Measurements from ENCODE around the gene DPH6.

- TF ChIP-seq, protein P1, sequence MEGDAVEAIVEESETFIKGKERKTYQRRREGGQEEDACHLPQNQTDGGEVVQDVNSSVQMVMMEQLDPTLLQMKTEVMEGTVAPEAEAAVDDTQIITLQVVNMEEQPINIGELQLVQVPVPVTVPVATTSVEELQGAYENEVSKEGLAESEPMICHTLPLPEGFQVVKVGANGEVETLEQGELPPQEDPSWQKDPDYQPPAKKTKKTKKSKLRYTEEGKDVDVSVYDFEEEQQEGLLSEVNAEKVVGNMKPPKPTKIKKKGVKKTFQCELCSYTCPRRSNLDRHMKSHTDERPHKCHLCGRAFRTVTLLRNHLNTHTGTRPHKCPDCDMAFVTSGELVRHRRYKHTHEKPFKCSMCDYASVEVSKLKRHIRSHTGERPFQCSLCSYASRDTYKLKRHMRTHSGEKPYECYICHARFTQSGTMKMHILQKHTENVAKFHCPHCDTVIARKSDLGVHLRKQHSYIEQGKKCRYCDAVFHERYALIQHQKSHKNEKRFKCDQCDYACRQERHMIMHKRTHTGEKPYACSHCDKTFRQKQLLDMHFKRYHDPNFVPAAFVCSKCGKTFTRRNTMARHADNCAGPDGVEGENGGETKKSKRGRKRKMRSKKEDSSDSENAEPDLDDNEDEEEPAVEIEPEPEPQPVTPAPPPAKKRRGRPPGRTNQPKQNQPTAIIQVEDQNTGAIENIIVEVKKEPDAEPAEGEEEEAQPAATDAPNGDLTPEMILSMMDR (IDR thresholded peaks at IDR 0.05; ENCODE audit: low read depth, low read length): no peak
- no peak for TF ChIP-seq EZH2phosphoT487 (IDR thresholded peaks at IDR 0.05; ENCODE audit: low read depth)
Observed at GRCh38 chr15:35445891-35446290, 100.1 kb downstream of the DPH6 start.
